ENCODE results near the gene C16orf54. TPM values are rescaled to one million over a fixed set of nuclear protein-coding genes. Genes with fewer than 3 reads are reported as not detected.

C16orf54 gene
- total RNA-seq, 2 experiments from 2014 or later = 250 to 261 TPM

GRCh38 chr16:29738514-29738913 lies 7.3 kb downstream of the C16orf54 start:
- DNase-seq = peak in 13 of 14 experiments; percentile 37 to 91 (median 52)
- no peaks in the 10 kb centered on the region for H3K27me3 Mint-ChIP-seq
- Histone ChIP-seq H3K4me1 (ENCODE audit: insufficient read depth, low read length) (peaks cover 81% of the 10 kb centered on the region), H3K27ac (ENCODE audit: low read depth in 1 of 2, low read length in 2 of 2) (peak overlapping the region; percentile 60 to 87), H3K4me3 (ENCODE audit: low read length) (no peak overlapping the region), H3K27me3 (ENCODE audit: control insufficient read depth in 1 of 2, insufficient read depth in 2 of 2, low read length in 2 of 2) (no peaks in the 10 kb centered on the region), H3K9me3 (ENCODE audit: control insufficient read depth in 1 of 2, insufficient read depth in 1 of 2, low read length in 2 of 2) (no peaks in the 10 kb centered on the region), H3K36me3 (ENCODE audit: insufficient read depth, low read length) (peaks cover 24% of the 10 kb centered on the region)
- CTCF ChIA-PET = interaction anchor here (0.7 to 2.8 kb wide), 11 partner anchors 9 to 69 kb away, joined by 3 to 21 read pairs (median 4); partner anchors contain the start of gene KIF22
- intact Hi-C loops (cut with DNase I, micrococcal nuclease) = loop anchor here (1.0 to 5.0 kb wide), 4 partner anchors 8 to 52 kb away; partner anchors contain the start of gene KIF22 (in 1 of the 2)
- H3K36me3 Mint-ChIP-seq (ENCODE audit: low read depth) = peaks cover 45% of the 10 kb centered on the region
- POLR2A ChIA-PET = interaction anchor here (0.8 to 3.0 kb wide), 25 partner anchors 9 to 235 kb away, joined by 3 to 58 read pairs (median 5); partner anchors contain the start of genes KIF22, MAZ, PAGR1 and TAOK2
- peak overlapping the region; percentile 43 for H3K4me3 Mint-ChIP-seq
- H3K27ac Mint-ChIP-seq = peak overlapping the region; percentile 98
- ATAC-seq (ENCODE audit: poor library complexity) = peak; percentile 90
- H3K9me3 Mint-ChIP-seq = no peaks in the 10 kb centered on the region
- TF ChIP-seq CTCF (IDR thresholded peaks at IDR 0.05) = no peak
- peaks cover 85% of the 10 kb centered on the region for H3K4me1 Mint-ChIP-seq (ENCODE audit: low read depth)

GRCh38 chr16:29737713-29738112 lies 8.1 kb downstream of the C16orf54 start:
- Histone ChIP-seq H3K36me3 (ENCODE audit: insufficient read depth, low read length) (peaks cover 16% of the 10 kb centered on the region), H3K4me3 (ENCODE audit: low read length) (no peak overlapping the region), H3K27me3 (ENCODE audit: control insufficient read depth in 1 of 2, insufficient read depth in 2 of 2, low read length in 2 of 2) (no peaks in the 10 kb centered on the region), H3K27ac (ENCODE audit: low read depth in 1 of 2, low read length in 2 of 2) (peak overlapping the region; percentile 23 to 87), H3K9me3 (ENCODE audit: control insufficient read depth in 1 of 2, insufficient read depth in 1 of 2, low read length in 2 of 2) (peaks cover 0 to 1% of the 10 kb centered on the region in 2 experiments), H3K4me1 (ENCODE audit: insufficient read depth, low read length) (peaks cover 73% of the 10 kb centered on the region)
- H3K4me3 Mint-ChIP-seq = peak overlapping the region; percentile 21
- no peak for TF ChIP-seq CTCF (IDR thresholded peaks at IDR 0.05)
- intact Hi-C loops (cut with DNase I, micrococcal nuclease) = loop anchor here (1.0 to 5.0 kb wide), 4 partner anchors 9 to 53 kb away; partner anchors contain the start of gene KIF22 (in 1 of the 2)
- POLR2A ChIA-PET = interaction anchor here (0.7 to 3.0 kb wide), 9 partner anchors 10 to 53 kb away, joined by 3 to 58 read pairs (median 8); partner anchors contain the start of gene KIF22
- H3K27ac Mint-ChIP-seq = peak overlapping the region; percentile 98
- peaks cover 37% of the 10 kb centered on the region for H3K36me3 Mint-ChIP-seq (ENCODE audit: low read depth)
- no peaks in the 10 kb centered on the region for H3K9me3 Mint-ChIP-seq
- ATAC-seq (ENCODE audit: poor library complexity) = no peak
- H3K4me1 Mint-ChIP-seq (ENCODE audit: low read depth) = peaks cover 82% of the 10 kb centered on the region
- DNase-seq = no peak
- H3K27me3 Mint-ChIP-seq = no peaks in the 10 kb centered on the region
- CTCF ChIA-PET = interaction anchor here (1.0 to 2.8 kb wide), 5 partner anchors 9 to 52 kb away, joined by 3 to 21 read pairs (median 4); partner anchors contain the start of gene KIF22

GRCh38 chr16:29736764-29737163 lies 9.0 kb downstream of the C16orf54 start:
- POLR2A ChIA-PET = interaction anchor here (1.1 to 3.0 kb wide), 2 partner anchors 54 to 68 kb away, joined by 3 to 58 read pairs; partner anchors contain the start of gene KIF22

More at GRCh38 chr16:29736764-29737163, 9.0 kb downstream of the C16orf54 start:
- H3K4me3 Mint-ChIP-seq = peak overlapping the region; percentile 6
- no peak for ATAC-seq (ENCODE audit: poor library complexity)
- H3K9me3 Mint-ChIP-seq = peaks cover 2% of the 10 kb centered on the region
- H3K27ac Mint-ChIP-seq = peak overlapping the region; percentile 55
- peak overlapping the region; percentile 4 to 22 for H3K27ac ChIP-seq (ENCODE audit: low read depth in 1 of 2, low read length in 2 of 2)
- no peak for TF ChIP-seq CTCF (IDR thresholded peaks at IDR 0.05)
- H3K9me3 ChIP-seq (ENCODE audit: control insufficient read depth in 1 of 2, insufficient read depth in 1 of 2, low read length in 2 of 2) = peaks cover 0 to 5% of the 10 kb centered on the region in 2 experiments
- intact Hi-C loops (cut with DNase I, micrococcal nuclease) = loop anchor here in 1 of 2 experiments (5.0 kb wide), 1 partner anchor 34 kb away; no protein-coding TSS in a partner anchor
- no peaks in the 10 kb centered on the region for H3K27me3 Mint-ChIP-seq
- H3K27me3 ChIP-seq (ENCODE audit: control insufficient read depth in 1 of 2, insufficient read depth in 2 of 2, low read length in 2 of 2) = no peaks in the 10 kb centered on the region
- peaks cover 77% of the 10 kb centered on the region for H3K4me1 Mint-ChIP-seq (ENCODE audit: low read depth)
- peak in 2 of 14 experiments; percentile 39 to 53 for DNase-seq
- H3K36me3 Mint-ChIP-seq (ENCODE audit: low read depth) = peaks cover 27% of the 10 kb centered on the region
- CTCF ChIA-PET = interaction anchor here (1.0 kb wide), 1 partner anchor 19 kb away, joined by 3 read pairs; no protein-coding TSS in a partner anchor
- H3K4me1 ChIP-seq (ENCODE audit: insufficient read depth, low read length) = peaks cover 72% of the 10 kb centered on the region
- no peak overlapping the region for H3K4me3 ChIP-seq (ENCODE audit: low read length)
- H3K36me3 ChIP-seq (ENCODE audit: insufficient read depth, low read length) = peaks cover 8% of the 10 kb centered on the region

Data from CD4-positive, alpha-beta T cell (primary cell).